Upper lobe of right lung (tissue), 1 donor: ENCODE results near the gene GIPC3. TPM values are rescaled to one million over a fixed set of nuclear protein-coding genes. Genes with fewer than 3 reads are reported as not detected.

ENCODE experiments used
- ATAC-seq: fragments of 200-7000 bp; cut with Tn5 transposase; one replicate; pipeline ENCODE4 v1.9.1; 2020; ENCODE audit warnings: mild to moderate bottlenecking, moderate library complexity
- DNase-seq: peaks from one replicate; pipeline ENCODE4 v3.0.0-alpha.2; 2020
- H3K27ac ChIP-seq: fragments of 200-600 bp; one replicate; pipeline ENCODE4 v1.8.0; 2022
- H3K27me3 ChIP-seq: fragments of 200-600 bp; one replicate; pipeline ENCODE4 v1.8.0; 2022; ENCODE audit warnings: mild to moderate bottlenecking
- H3K36me3 ChIP-seq: fragments of 200-600 bp; one replicate; pipeline ENCODE4 v1.8.0; 2022
- H3K4me1 ChIP-seq: fragments of 200-600 bp; one replicate; pipeline ENCODE4 v1.8.0; 2022
- H3K4me3 ChIP-seq: fragments of 200-600 bp; one replicate; pipeline ENCODE4 v1.8.0; 2022; ENCODE audit warnings: mild to moderate bottlenecking
- H3K9me3 ChIP-seq: fragments of 200-600 bp; one replicate; pipeline ENCODE4 v1.8.0; 2022
- CTCF ChIP-seq: fragments of 200-600 bp; IDR thresholded peaks from one replicate; pipeline ENCODE4 v1.8.0; 2022; ENCODE audit warnings: antibody characterized with exemption
- intact Hi-C: fragments of 100-400 bp; cut with DNase I; formaldehyde crosslinking; loops from one replicate; pipeline ENCODE4 v1.11.0; 2022
- total RNA-seq: library from RNA; stranded (reverse); fragmentation: NEBNext Ultra II Directional; extraction: Animal tissue kit (Norgen Biotek cat#: 25700); gene quantifications from one replicate; pipeline ENCODE4 v1.2.1, GENCODE V29; 2021
- donor health status: DM: no; HTN: yes; CAD: no; lungs with severe emphysema.

GIPC3 gene
- total RNA-seq, 1 donor from 2014 or later: 6.5 TPM

GRCh38 chr19:3614858-3615505 lies 29.7 kb downstream of the GIPC3 start:
- no peak for TF ChIP-seq CTCF
- H3K27ac ChIP-seq: no peak overlapping the region
- no peaks in the 10 kb centered on the region for H3K9me3 ChIP-seq
- ATAC-seq (no peak), DNase-seq (no peak)
- H3K27me3 ChIP-seq: no peaks in the 10 kb centered on the region
- H3K36me3 ChIP-seq: peaks cover 34% of the 10 kb centered on the region
- no peak overlapping the region for H3K4me3 ChIP-seq
- no peaks in the 10 kb centered on the region for H3K4me1 ChIP-seq
- intact Hi-C loops: loop anchor here (10.0 kb wide), 1 partner anchor 70 kb away; no protein-coding TSS in a partner anchor

GRCh38 chr19:3615524-3616135 lies 30.4 kb downstream of the GIPC3 start:
- peaks cover 39% of the 10 kb centered on the region for H3K36me3 ChIP-seq
- no peak for TF ChIP-seq CTCF

GRCh38 chr19:3617463-3617862 lies 32.2 kb downstream of the GIPC3 start:
- intact Hi-C loops: loop anchor here (10.0 kb wide), 1 partner anchor 73 kb away; no protein-coding TSS in a partner anchor
- H3K36me3 ChIP-seq: peaks cover 37% of the 10 kb centered on the region
- H3K27ac ChIP-seq: no peak overlapping the region
- no peaks in the 10 kb centered on the region for H3K9me3 ChIP-seq
- H3K27me3 ChIP-seq: no peaks in the 10 kb centered on the region
- no peak for TF ChIP-seq CTCF
- no peaks in the 10 kb centered on the region for H3K4me1 ChIP-seq
- ATAC-seq: no peak
- no peak for DNase-seq
- H3K4me3 ChIP-seq: no peak overlapping the region

More at GRCh38 chr19:3615524-3616135, 30.4 kb downstream of the GIPC3 start:
- Histone ChIP-seq H3K4me3 (no peak overlapping the region), H3K9me3 (no peaks in the 10 kb centered on the region), H3K27me3 (no peaks in the 10 kb centered on the region), H3K4me1 (no peaks in the 10 kb centered on the region), H3K27ac (no peak overlapping the region)
- intact Hi-C loops: loop anchor here (10.0 kb wide), 1 partner anchor 71 kb away; no protein-coding TSS in a partner anchor
- DNase-seq (no peak), ATAC-seq (no peak)

GRCh38 chr19:3618144-3618810 lies 33.0 kb downstream of the GIPC3 start:
- Histone ChIP-seq H3K27me3 (no peaks in the 10 kb centered on the region), H3K9me3 (no peaks in the 10 kb centered on the region), H3K36me3 (peaks cover 34% of the 10 kb centered on the region), H3K27ac (no peak overlapping the region), H3K4me1 (no peaks in the 10 kb centered on the region), H3K4me3 (no peak overlapping the region)
- intact Hi-C loops: loop anchor here (10.0 kb wide), 1 partner anchor 73 kb away; no protein-coding TSS in a partner anchor
- peak; percentile 81 for ATAC-seq
- TF ChIP-seq CTCF: peak; percentile 88
- peak; percentile 80 for DNase-seq

- H3K9me3 ChIP-seq: no peaks in the 10 kb centered on the region
- no peaks in the 10 kb centered on the region for H3K27me3 ChIP-seq
- no peak overlapping the region for H3K27ac ChIP-seq
- peaks cover 27% of the 10 kb centered on the region for H3K36me3 ChIP-seq
- ATAC-seq: no peak
- no peak for TF ChIP-seq CTCF
- intact Hi-C loops: loop anchor here (10.0 kb wide), 1 partner anchor 74 kb away; no protein-coding TSS in a partner anchor
- no peak for DNase-seq
- no peaks in the 10 kb centered on the region for H3K4me1 ChIP-seq
- H3K4me3 ChIP-seq: no peak overlapping the region
These were observed 33.7 kb downstream of the GIPC3 start for GRCh38 chr19:3618811-3619630.
